K562 (cell line): ENCODE data around the gene RPS8. TPM values are rescaled to one million over a fixed set of nuclear protein-coding genes. Genes with fewer than 3 reads are reported as not detected.

Experiments used
- CBFA2T2 ChIP-seq: fragments of 450-650 bp; conservative IDR thresholded peaks from 2 replicates; pipeline ENCODE4 v1.6.1; 2017; ENCODE audit warnings: mild to moderate bottlenecking
- CREB1 ChIP-seq, 2 experiments: sonication (generic) in 1 of 2; formaldehyde crosslinking in 1 of 2; IDR thresholded peaks; 2 replicates each; pipeline versions ENCODE4 v1.6.1 to v1.8.0; 2012 to 2022; ENCODE audit warnings: inconsistent platforms in 1 of 2, mild to moderate bottlenecking in 1 of 2, missing genetic modification reagents in 1 of 2, moderate library complexity in 1 of 2
- CREB3L1 ChIP-seq: fragments of 450-650 bp; IDR thresholded peaks from 2 replicates; pipeline ENCODE4 v1.6.1; 2014; ENCODE audit warnings: low read depth, mild to moderate bottlenecking, moderate library complexity, borderline replicate concordance
- DACH1 ChIP-seq: fragments of 450-650 bp; IDR thresholded peaks from 2 replicates; pipeline ENCODE4 v1.6.1; 2018; ENCODE audit not compliant: partially characterized antibody
- FOXK2 ChIP-seq, 2 experiments: fragments of 450-650 bp; IDR thresholded peaks in 1 of 2; conservative IDR thresholded peaks in 1 of 2; 2 replicates each; pipeline ENCODE4 v1.6.1; 2016; ENCODE audit warnings: low read depth in 2 of 2, mild to moderate bottlenecking in 1 of 2
- IRF9 ChIP-seq: fragments of 450-650 bp; IDR thresholded peaks from 2 replicates; pipeline ENCODE4 v1.6.1; 2016; ENCODE audit warnings: missing biosample characterization, missing genetic modification characterization
- MED1 ChIP-seq: sonication (generic); formaldehyde crosslinking; IDR thresholded peaks from 2 replicates; pipeline ENCODE4 v1.8.1; 2023; ENCODE audit warnings: missing genetic modification reagents, borderline replicate concordance
- PCBP1 ChIP-seq: fragments of 200-400 bp; formaldehyde crosslinking; IDR thresholded peaks from 2 replicates; pipeline ENCODE4 v1.6.1; 2018; ENCODE audit warnings: mild to moderate bottlenecking, low read depth, low read length; ENCODE audit not compliant: poor library complexity, severe bottlenecking
- SNIP1 ChIP-seq: fragments of 450-650 bp; IDR thresholded peaks from 2 replicates; pipeline ENCODE4 v1.7.1; 2017; ENCODE audit warnings: low read depth, mild to moderate bottlenecking
- SRF ChIP-seq, 2 experiments: fragments of 250-450, 450-650 bp in 1 of 2; sonication (Bioruptor Pico) in 1 of 2; sonication (generic) in 1 of 2; formaldehyde crosslinking; IDR thresholded peaks; 2 replicates each; pipeline versions ENCODE4 v1.5.0 to v1.5.1; 2020 to 2022; ENCODE audit warnings: mild to moderate bottlenecking in 1 of 2, missing genetic modification reagents in 1 of 2
- SRSF1 ChIP-seq: fragments of 200-400 bp; formaldehyde crosslinking; IDR thresholded peaks from 2 replicates; pipeline ENCODE4 v1.6.1; 2017; ENCODE audit warnings: mild to moderate bottlenecking, low read depth, low read length, moderate library complexity
- TAF7 ChIP-seq: fragments of 450-650 bp; IDR thresholded peaks from 2 replicates; pipeline ENCODE4 v1.6.1; 2016; ENCODE audit warnings: missing genetic modification characterization, missing compliant biosample characterization
- TFE3 ChIP-seq: fragments of 450-650 bp; formaldehyde crosslinking; IDR thresholded peaks from 2 replicates; pipeline ENCODE4 v1.4.0; 2020; ENCODE audit warnings: mild to moderate bottlenecking, mixed read lengths
- TRIM28 ChIP-seq: fragments of 450-650 bp; IDR thresholded peaks from 2 replicates; pipeline ENCODE4 v1.6.1; 2017
- TSC22D4 ChIP-seq: fragments of 450-650 bp; IDR thresholded peaks from 2 replicates; pipeline ENCODE4 v1.6.1; 2016; ENCODE audit warnings: missing genetic modification characterization, missing biosample characterization, control low read depth
- ZBTB17 ChIP-seq: fragments of 450-650 bp; formaldehyde crosslinking; IDR thresholded peaks from 2 replicates; pipeline ENCODE4 v1.4.0; 2020; ENCODE audit warnings: mild to moderate bottlenecking
- ZBTB8A ChIP-seq: fragments of 450-650 bp; IDR thresholded peaks from 2 replicates; pipeline ENCODE4 v1.6.1; 2018; ENCODE audit warnings: mild to moderate bottlenecking, moderate library complexity; ENCODE audit not compliant: partially characterized antibody
- ZNF232 ChIP-seq: sonication (generic); formaldehyde crosslinking; IDR thresholded peaks from 2 replicates; pipeline ENCODE4 v1.8.0; 2022; ENCODE audit warnings: mild to moderate bottlenecking, missing genetic modification reagents
- ZNF253 ChIP-seq: fragments of 250-450 bp; sonication (Bioruptor Pico); conservative IDR thresholded peaks from 2 replicates; pipeline ENCODE4 v1.6.1; 2021; ENCODE audit warnings: mild to moderate bottlenecking
- ZNF3 ChIP-seq: fragments of 250-450 bp; sonication (Bioruptor Pico); IDR thresholded peaks from 2 replicates; pipeline ENCODE4 v1.5.0; 2021; ENCODE audit warnings: mild to moderate bottlenecking, moderate library complexity
- ZNF395 ChIP-seq: fragments of 200-800 bp; sonication (Bioruptor generic); IDR thresholded peaks from 2 replicates; pipeline ENCODE4 v1.6.1; 2017; ENCODE audit warnings: missing genetic modification characterization, missing compliant biosample characterization
- ZNF764 ChIP-seq: fragments of 250-450 bp; sonication (Bioruptor Pico); IDR thresholded peaks from 2 replicates; pipeline ENCODE4 v1.4.0; 2020; ENCODE audit warnings: low read depth, mild to moderate bottlenecking, moderate library complexity
- ZNF79 ChIP-seq: fragments of 250-450 bp; sonication (Bioruptor Pico); IDR thresholded peaks from 2 replicates; pipeline ENCODE4 v1.4.0; 2020; ENCODE audit warnings: low read depth, mild to moderate bottlenecking, moderate library complexity
- polyA plus RNA-seq, 8 experiments: library from polyadenylated mRNA; depleted of rRNA in 4 of 8; stranded (reverse) in 5 of 8; unstranded in 3 of 8; fragments of >200 nt; fragmentation: Nextera tagmentation in 2 of 8; fragmentation: Illumina TruSeq in 1 of 8; extraction: Ambion mirVana in 2 of 8; extraction: Trizol in 1 of 8; gene quantifications; 2 replicates each; pipeline versions ENCODE4 v1.2.1 to v1.2.3, GENCODE V29; 2011 to 2014; ENCODE audit warnings: inconsistent platforms in 1 of 8, missing spikeins in 1 of 8
- total RNA-seq, 7 experiments: library from RNA; depleted of rRNA in 6 of 7; stranded (reverse); fragments of >200 nt in 6 of 7; fragmentation: Illumina TruSeq in 2 of 7; extraction: Trizol in 2 of 7; gene quantifications; 2 replicates each; pipeline versions ENCODE4 v1.2.1 to v1.2.3, GENCODE V29; 2011 to 2021; ENCODE audit warnings: low replicate concordance in 1 of 7

RPS8 gene
- total and polyA plus RNA-seq, 9 of the 15 experiments (the other 6 are each of a cell fraction or from before 2014, with no cell fraction given) = 2,431 to 4,168 (median 3,109) TPM

GRCh38 chr1:44807364-44808062 is 32.2 kb downstream of the RPS8 start (continued):
- TF ChIP-seq TFE3 (peak; percentile 42; the same call in 1 of the 2 replicates), TRIM28 (peak; percentile 75), ZNF79 (CRISPR knock-in tag) (peak; percentile 55), ZNF3 (no peak), SRF (CRISPR knock-in tag; IDR thresholded peaks at IDR 0.05) (peak in 1 of 2 experiments; percentile 78; a peak in 2 of 4 replicates), ZNF395 (CRISPR knock-in tag) (peak; percentile 98), ZNF764 (CRISPR knock-in tag) (no peak), FOXK2 (conservative IDR thresholded peaks at IDR 0.05 in 1 of 2, IDR thresholded peaks at IDR 0.05 in 1 of 2; ENCODE audit: low read depth in 2 of 2) (peak; percentile 91 to 92), PCBP1 (no peak), ZNF253 (CRISPR knock-in tag) (no peak), DACH1 (peak; percentile 95), SRSF1 (no peak), CREB1 (IDR thresholded peaks at IDR 0.05) (peak; percentile 77), CREB1 (CRISPR knock-in tag; IDR thresholded peaks at IDR 0.05) (peak; percentile 81), TSC22D4 (tag) (no peak), MED1 (CRISPR knock-in tag) (no peak), SNIP1 (no peak), CREB3L1 (peak; percentile 88), IRF9 (tag) (peak; percentile 83), ZNF232 (peak; percentile 86; the same call in 1 of the 2 replicates), ZBTB8A (no peak), TAF7 (tag) (no peak), CBFA2T2 (no peak), ZBTB17 (CRISPR knock-in tag) (peak; percentile 88; the same call in 1 of the 2 replicates)
